GM13976 (cell line): ENCODE results near the gene LYRM2.

Source experiments
- DNase-seq: peaks from one replicate; pipeline ENCODE4 v3.0.0; 2012; ENCODE audit warnings: low spot score
- in situ Hi-C: fragments of 300-500 bp; cut with MboI; formaldehyde crosslinking; loops from one replicate; pipeline ENCODE4 v1.12.0; 2022; ENCODE audit warnings: low sequenced_read_pairs, mixed read lengths, inconsistent platforms; ENCODE audit not compliant: unreplicated experiment
- TF ChIP-seq, protein P1 (sequence below): IDR thresholded peaks from 2 replicates; pipeline ENCODE4 v1.5.1; 2012; ENCODE audit warnings: borderline replicate concordance, mild to moderate bottlenecking; ENCODE audit not compliant: insufficient read depth; ENCODE audit errors: extremely low read depth, missing control alignments, control extremely low read depth

The LYRM2 gene

DNA sequence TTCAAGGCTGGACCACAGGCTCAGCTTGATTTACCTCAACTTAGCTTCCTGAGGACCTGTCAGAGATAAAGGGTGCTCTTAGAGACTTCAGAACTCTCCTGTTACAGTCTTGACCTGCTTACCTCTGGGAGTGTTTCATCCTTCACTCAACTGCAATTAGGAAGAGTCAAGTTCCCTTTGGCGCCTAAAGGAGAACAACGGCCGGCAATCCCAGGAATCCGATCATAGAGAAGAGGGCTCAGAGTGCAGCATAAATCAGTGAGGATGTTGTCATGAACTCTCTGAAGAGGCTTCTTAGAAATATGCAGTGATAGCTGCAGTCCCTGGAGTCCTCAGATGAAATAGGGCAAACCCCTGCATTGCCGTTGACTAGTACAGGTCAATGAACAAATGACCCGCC, 36.4 kb downstream of the LYRM2 start:
- no peak for DNase-seq
- in situ Hi-C loops: loop anchor here (10.0 to 25.0 kb wide), 2 partner anchors 167 to 615 kb away; partner anchors contain the start of gene ANKRD6

DNA sequence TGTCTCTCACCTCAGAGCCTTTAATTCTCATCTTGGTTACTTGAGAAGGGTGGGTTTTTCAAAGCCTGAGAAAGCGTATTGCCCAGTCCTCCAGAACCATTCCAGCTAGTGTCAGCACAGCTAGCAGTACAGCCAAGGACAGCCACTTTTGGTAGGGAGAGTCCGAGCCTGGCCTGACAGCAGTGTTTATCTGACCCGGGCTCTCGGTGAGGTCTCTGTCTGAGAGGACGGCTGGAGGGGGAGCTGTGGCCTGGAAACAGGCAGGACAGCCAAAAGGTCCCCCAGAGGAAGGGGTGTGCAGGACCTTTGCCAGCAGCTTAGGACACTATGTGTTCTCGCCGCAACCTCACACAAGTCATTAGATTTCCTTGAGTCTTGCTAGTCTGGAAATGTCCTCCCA, 38.8 kb downstream of the LYRM2 start:
- no peak for DNase-seq
- in situ Hi-C loops: loop anchor here (10.0 to 25.0 kb wide), 2 partner anchors 165 to 612 kb away; partner anchors contain the start of gene ANKRD6
- TF ChIP-seq, protein P1, sequence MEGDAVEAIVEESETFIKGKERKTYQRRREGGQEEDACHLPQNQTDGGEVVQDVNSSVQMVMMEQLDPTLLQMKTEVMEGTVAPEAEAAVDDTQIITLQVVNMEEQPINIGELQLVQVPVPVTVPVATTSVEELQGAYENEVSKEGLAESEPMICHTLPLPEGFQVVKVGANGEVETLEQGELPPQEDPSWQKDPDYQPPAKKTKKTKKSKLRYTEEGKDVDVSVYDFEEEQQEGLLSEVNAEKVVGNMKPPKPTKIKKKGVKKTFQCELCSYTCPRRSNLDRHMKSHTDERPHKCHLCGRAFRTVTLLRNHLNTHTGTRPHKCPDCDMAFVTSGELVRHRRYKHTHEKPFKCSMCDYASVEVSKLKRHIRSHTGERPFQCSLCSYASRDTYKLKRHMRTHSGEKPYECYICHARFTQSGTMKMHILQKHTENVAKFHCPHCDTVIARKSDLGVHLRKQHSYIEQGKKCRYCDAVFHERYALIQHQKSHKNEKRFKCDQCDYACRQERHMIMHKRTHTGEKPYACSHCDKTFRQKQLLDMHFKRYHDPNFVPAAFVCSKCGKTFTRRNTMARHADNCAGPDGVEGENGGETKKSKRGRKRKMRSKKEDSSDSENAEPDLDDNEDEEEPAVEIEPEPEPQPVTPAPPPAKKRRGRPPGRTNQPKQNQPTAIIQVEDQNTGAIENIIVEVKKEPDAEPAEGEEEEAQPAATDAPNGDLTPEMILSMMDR: no peak

More for the DNA sequence above, 36.4 kb downstream of the LYRM2 start:
- TF ChIP-seq, protein P1: no peak

- in situ Hi-C loops: no loop called here
- no peak for DNase-seq
- TF ChIP-seq, protein P1: no peak
These were observed 40.6 kb downstream of the LYRM2 start for GRCh38 chr6:89597988-89598387.

GRCh38 chr6:89597372-89597771, 41.2 kb downstream of the LYRM2 start:
- in situ Hi-C loops: no loop called here
- DNase-seq: no peak
- TF ChIP-seq, protein P1: no peak

DNA sequence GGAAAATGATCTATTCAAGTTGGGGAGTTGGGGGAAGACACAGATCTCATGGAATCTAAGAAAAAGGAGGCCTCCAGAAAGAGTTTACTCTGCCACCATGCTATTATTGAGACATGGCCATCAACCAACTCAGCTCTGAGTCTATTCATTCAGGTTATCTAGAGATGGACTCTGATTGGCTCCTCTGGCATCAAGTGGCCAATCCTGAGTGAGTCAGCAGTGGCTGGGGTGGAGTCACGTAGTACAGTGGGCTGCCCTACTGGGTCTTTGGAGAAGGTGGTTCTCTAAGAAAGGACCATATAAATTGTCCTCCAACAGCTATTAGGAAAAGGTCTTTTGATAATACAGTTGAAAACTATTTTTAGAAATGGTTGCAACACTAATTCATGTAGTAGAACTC, 42.1 kb downstream of the LYRM2 start:
- TF ChIP-seq, protein P1: no peak
- in situ Hi-C loops: no loop called here
- DNase-seq: no peak

- in situ Hi-C loops: no loop called here
- peak; percentile 68 for DNase-seq
- TF ChIP-seq, protein P1: no peak
These were observed 42.5 kb downstream of the LYRM2 start for GRCh38 chr6:89596056-89596455.
